IPS-20b (cell line): ENCODE results near the gene SLC43A2.

Experiments used
- H3K27ac ChIP-seq: one replicate; pipeline ENCODE4 v1.5.1; 2013; ENCODE audit warnings: low read length
- H3K27me3 ChIP-seq: 2 replicates; pipeline ENCODE4 v1.6.1; 2013; ENCODE audit warnings: mild to moderate bottlenecking, low read length, inconsistent platforms; ENCODE audit not compliant: insufficient read depth
- H3K36me3 ChIP-seq: 2 replicates; pipeline ENCODE4 v1.6.1; 2013; ENCODE audit warnings: low read depth, mild to moderate bottlenecking, inconsistent platforms, low read length, moderate library complexity; ENCODE audit not compliant: insufficient read depth
- H3K4me1 ChIP-seq: 2 replicates; pipeline ENCODE4 v1.6.1; 2013; ENCODE audit warnings: mild to moderate bottlenecking, control low read depth, inconsistent platforms, low read length, moderate library complexity; ENCODE audit not compliant: insufficient read depth
- H3K4me3 ChIP-seq: 2 replicates; pipeline ENCODE4 v1.5.1; 2013; ENCODE audit warnings: mild to moderate bottlenecking, low read length, inconsistent platforms
- H3K9ac ChIP-seq: 2 replicates; pipeline ENCODE4 v1.6.1; 2013; ENCODE audit warnings: low read depth, mild to moderate bottlenecking, inconsistent platforms, low read length, moderate library complexity
- H3K9me3 ChIP-seq: 2 replicates; pipeline ENCODE4 v1.6.1; 2013; ENCODE audit warnings: mild to moderate bottlenecking, low read depth, low read length, inconsistent platforms; ENCODE audit not compliant: insufficient read depth

Gene SLC43A2

DNA sequence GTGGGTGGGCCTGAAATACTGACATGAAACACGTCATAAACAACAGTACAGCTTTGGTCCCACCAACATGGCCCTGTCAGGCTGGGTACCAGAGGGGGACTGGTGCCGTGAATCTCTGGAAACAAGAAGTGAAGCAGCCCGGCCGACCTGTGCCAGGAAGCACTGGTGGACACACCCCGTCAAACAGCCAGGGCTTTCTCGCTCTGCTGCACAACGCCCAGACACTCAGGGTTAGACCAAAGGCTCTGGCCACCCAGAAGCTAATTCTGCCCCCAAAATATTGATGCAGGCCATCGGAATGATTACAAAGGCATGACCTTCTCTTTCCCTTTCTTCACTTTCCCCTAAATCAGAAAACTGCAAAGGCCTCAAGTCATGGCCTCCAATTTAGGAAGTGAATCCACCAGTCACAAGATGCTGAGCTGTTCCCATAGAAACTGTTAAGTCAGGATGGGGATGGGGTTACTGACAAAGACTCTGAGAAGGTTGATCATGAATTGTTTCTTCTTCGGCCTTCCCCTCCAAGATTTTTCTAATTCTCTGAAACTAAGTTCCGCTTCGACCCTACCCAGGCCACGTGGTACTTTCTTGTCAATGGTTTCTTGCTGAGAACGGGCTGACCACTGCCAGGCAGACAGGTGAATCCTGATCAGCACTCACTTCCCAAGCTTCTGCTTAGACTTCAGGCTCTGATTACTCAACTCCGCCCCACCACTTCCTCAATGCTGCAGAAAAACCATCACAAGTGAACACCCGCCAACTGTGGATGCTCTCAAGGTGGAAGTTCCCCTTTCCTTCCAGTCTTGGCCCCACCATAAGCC lies 72.8 kb downstream of the SLC43A2 start:
- Histone ChIP-seq H3K4me1 (no peaks in the 10 kb centered on the region; the same call in 1 of the 2 replicates), H3K36me3 (peaks cover 37% of the 10 kb centered on the region), H3K27me3 (peaks cover under 1% of the 10 kb centered on the region; the same call in 1 of the 2 replicates), H3K27ac (no peak overlapping the region), H3K4me3 (no peak overlapping the region), H3K9ac (no peak overlapping the region), H3K9me3 (no peaks in the 10 kb centered on the region)

DNA sequence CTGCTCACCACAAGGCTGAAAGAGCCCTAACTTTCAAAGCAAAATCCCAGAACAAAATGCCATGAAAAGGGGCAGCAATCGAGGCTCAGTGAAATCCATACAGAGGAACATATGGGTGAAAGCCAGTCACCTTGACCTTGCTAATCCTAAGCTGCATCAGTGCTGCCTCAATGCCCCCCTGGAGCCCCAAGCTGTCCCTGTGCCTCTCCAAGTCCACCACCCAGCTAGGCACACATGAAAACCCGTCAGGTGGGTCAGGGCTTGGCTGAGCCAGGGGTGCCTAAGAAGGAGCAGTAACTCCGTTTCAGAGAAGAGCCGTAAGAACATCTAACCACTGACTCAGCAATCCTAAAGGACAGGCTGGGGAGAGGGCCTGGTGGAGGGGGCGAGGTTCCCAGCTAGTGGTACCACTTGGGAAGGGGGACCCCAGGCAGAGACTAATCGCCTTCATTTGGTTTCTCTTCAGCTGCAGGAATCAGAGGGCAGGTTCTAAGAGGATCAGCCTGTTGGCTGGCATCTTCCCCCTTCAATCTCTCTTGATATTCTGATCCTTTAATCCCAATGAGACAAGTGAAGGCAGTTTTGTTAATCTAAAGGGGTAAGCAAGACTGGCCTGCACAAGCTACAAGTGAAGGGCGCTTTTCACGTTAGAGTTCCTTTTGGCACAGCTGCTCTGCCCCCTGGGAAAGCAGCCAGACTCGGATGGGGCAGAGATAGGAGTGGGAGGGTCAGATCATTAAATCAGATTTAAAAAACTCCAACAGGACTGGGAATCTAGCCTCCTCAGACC lies 73.7 kb downstream of the SLC43A2 start:
- Histone ChIP-seq H3K36me3 (peaks cover 46% of the 10 kb centered on the region), H3K4me3 (no peak overlapping the region), H3K27me3 (no peaks in the 10 kb centered on the region), H3K4me1 (no peaks in the 10 kb centered on the region), H3K9ac (no peak overlapping the region), H3K9me3 (no peaks in the 10 kb centered on the region), H3K27ac (no peak overlapping the region)

DNA sequence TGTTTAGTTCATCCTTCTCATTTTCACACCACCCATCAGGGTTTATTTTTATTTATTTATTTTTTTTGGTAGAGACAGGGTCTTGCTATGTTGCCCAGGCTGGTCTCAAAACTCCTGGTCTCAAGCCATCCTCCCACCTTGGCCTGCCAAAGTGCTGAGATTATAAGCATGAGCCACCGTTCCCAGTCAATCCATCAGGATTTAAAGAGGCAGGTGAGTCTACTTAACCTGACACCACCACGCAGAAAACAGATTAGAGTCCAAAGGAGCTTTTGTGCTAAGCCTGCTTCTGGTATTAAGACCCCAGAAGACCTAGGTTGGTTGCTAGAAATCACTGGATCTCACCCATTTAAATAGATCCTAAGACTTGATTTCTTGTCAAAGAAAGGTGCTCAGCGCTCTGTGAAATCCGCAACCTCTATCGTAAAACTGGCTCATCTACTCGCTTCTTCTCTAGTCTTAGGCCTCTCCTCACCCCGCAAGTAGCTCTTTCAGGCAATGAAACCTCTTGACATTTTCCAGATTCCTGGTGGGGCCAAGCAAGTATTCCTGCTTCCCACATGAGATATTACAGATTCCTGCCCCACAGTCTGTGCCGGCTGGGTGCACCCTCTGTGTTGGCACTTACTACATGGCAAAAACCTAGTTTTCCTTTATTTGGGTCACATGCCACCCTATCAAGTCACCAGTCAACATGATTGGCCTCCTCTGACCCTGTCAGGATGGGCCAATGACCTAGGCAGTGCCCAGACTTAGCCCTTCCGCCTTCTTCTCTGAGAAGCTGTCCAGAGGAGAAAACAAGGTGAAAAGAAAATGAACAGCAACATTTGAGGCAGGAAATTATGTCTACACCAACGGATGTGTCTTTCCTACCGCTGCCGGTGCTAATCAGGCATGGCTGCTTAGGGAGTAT lies 75.0 kb downstream of the SLC43A2 start:
- peaks cover 50% of the 10 kb centered on the region for H3K36me3 ChIP-seq
- H3K4me1 ChIP-seq: no peaks in the 10 kb centered on the region
- H3K27ac ChIP-seq: no peak overlapping the region
- no peaks in the 10 kb centered on the region for H3K27me3 ChIP-seq
- H3K4me3 ChIP-seq: no peak overlapping the region
- no peaks in the 10 kb centered on the region for H3K9me3 ChIP-seq
- H3K9ac ChIP-seq: no peak overlapping the region

DNA sequence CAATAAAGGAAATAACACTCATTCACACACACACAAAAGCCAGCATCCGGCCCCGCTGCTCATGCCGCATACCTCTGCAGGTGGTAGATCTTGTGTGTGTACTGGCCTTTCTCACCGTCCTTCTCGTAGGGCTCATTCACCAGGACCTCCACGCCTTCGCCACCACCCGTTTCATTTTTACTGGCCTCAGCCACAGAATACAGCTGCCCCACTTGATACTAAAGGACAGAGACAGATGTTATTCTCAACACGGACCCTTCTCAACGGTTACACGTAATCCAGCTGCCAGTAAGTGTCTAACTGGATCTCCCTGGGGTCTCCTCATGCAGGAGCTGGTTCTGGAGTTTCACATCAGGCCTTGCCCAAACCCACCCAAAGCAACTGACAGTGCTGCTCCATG lies 75.7 kb downstream of the SLC43A2 start:
- H3K9ac ChIP-seq: no peak overlapping the region
- H3K4me3 ChIP-seq: no peak overlapping the region
- no peak overlapping the region for H3K27ac ChIP-seq
- H3K36me3 ChIP-seq: peaks cover 56% of the 10 kb centered on the region
- H3K4me1 ChIP-seq: no peaks in the 10 kb centered on the region
- no peaks in the 10 kb centered on the region for H3K9me3 ChIP-seq
- no peaks in the 10 kb centered on the region for H3K27me3 ChIP-seq

DNA sequence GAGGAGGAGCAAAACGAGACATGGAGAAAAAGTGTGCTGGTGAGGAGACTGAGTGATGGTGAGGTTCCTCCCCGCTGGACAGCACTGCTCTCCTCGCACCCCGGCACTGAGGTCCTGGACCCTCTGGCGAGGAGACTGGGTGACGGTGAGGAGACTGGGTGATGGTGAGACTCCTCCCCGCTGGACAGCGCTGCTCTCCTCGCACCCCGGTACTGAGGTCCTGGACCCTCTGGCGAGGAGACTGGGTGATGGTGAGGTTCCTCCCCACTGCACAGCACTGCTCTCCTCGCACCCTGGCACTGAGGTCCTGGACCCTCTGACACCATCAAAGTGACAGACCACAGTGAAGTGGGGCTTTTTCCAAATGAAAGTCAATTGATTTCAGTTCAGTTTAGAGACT lies 76.9 kb downstream of the SLC43A2 start:
- no peak overlapping the region for H3K9ac ChIP-seq
- H3K9me3 ChIP-seq: no peaks in the 10 kb centered on the region
- no peaks in the 10 kb centered on the region for H3K27me3 ChIP-seq
- H3K4me3 ChIP-seq: no peak overlapping the region
- H3K4me1 ChIP-seq: no peaks in the 10 kb centered on the region
- H3K27ac ChIP-seq: no peak overlapping the region
- H3K36me3 ChIP-seq: peaks cover 54% of the 10 kb centered on the region

DNA sequence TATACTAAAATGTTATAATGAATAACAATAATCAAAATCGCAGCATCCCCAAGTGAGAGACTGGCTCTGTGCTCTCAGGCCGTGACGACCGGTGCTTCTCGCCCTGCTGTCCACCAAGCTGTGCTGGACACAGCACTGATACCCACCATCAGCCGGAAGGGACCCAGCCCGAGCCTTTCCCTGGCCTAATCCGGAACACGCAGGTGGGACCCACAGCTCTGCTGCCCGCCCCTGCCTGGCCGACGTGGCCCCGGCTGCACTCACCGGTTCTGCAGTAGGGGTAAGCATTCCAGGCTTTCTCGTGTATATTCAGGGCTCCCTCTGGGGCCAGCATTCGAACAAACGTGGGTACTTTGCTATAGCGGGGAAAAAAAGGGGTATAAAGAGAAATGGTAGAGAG lies 80.6 kb downstream of the SLC43A2 start:
- peaks cover 48% of the 10 kb centered on the region for H3K36me3 ChIP-seq
- no peaks in the 10 kb centered on the region for H3K9me3 ChIP-seq
- H3K9ac ChIP-seq: no peak overlapping the region
- no peak overlapping the region for H3K4me3 ChIP-seq
- no peaks in the 10 kb centered on the region for H3K4me1 ChIP-seq
- H3K27me3 ChIP-seq: no peaks in the 10 kb centered on the region
- H3K27ac ChIP-seq: no peak overlapping the region

DNA sequence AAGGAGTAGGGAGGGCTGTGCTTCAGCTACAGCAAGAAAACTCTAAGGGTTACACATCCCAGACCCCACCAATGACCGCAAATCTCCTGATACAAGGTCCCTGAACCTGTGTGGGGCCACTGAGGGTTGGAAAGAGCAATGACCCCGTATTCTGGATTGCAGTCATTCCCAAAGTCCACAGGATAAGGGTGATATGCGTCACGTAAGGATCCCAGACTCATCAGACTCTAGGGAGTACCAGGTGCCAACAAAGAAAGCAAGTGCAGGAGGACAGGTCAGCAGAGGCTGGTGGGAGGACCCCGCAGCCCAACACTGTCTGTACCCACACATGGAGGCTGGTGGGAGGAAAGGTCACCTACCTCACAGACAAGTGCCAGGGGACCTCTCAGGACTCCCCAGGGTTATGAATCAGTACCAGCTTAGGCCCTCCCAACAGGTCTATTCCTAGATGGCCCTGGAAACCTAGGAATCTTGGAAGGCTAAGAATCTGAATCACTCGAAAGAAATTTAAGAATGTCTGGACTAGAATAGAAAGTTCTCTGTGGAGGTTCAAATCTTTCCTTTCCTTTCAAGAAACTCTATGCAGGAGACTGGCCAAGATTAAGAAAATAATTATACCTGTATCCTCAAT lies 82.2 kb downstream of the SLC43A2 start:
- Histone ChIP-seq H3K4me3 (no peak overlapping the region), H3K27me3 (no peaks in the 10 kb centered on the region), H3K9me3 (no peaks in the 10 kb centered on the region), H3K27ac (no peak overlapping the region), H3K4me1 (no peaks in the 10 kb centered on the region), H3K36me3 (peaks cover 49% of the 10 kb centered on the region), H3K9ac (no peak overlapping the region)

DNA sequence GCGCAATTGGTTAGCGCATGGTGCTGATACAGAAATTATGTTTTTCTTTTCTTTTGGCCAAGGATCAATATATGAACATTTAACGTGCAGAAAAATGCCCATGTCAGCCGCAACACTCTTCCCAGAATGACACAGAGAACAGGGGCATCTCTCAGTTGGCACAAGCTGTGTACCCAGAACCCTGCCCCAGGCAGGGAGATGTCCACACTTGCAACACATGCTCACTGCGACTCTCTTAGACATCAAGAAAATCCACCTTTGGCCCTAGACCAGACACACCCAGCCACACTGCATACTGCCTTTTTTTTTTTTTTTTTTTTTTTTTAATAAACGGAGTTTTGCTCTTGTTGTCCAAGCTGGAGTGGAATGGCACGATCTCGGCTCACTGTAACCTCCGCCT lies 83.0 kb downstream of the SLC43A2 start:
- Histone ChIP-seq H3K36me3 (peaks cover 52% of the 10 kb centered on the region), H3K4me3 (no peak overlapping the region), H3K9ac (no peak overlapping the region), H3K4me1 (no peaks in the 10 kb centered on the region), H3K27ac (no peak overlapping the region), H3K9me3 (no peaks in the 10 kb centered on the region), H3K27me3 (no peaks in the 10 kb centered on the region)

DNA sequence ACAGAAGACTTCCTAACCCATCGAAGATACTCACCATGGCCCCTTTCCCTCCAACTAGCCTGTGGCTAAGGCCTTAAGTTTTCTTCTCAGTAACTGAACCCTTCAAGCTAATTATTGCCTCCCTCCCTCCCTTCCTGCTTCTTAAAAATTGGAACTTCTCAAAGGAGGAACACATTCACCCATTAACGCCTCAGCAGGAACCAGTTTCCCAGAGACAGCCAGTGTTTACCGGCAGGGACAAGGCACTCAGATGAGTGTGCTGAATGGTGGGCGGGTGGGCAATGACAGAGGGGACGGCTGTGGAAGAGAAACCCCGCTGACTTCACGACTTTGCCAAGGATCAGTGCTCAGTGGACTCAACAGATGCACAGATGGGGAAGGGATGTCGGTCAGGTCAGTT lies 86.3 kb downstream of the SLC43A2 start:
- no peak overlapping the region for H3K27ac ChIP-seq

DNA sequence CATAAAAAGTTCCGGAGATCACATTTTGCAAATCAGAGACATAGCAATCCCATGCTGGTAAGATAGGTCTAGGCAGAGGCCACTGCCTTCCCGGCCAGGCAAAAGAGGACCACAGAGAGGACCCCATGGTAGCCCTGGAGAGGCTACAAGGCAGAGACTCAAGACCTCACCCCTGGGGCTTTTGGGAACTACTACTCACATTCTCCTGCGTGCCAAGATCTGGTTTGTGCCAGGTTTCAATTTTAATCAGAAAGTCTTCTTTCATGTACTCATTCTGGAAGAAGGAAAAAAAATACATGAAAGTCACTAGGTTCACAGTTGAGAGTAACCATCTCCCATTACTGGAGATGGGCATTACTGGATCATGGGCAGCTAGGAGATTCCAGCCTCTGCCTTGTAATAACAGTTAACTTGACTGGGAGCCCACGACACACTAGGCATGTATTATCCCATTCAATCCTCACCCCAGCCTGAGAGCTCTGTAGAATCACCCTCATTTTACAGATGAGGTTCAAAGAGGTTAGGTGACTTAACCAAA lies 87.2 kb downstream of the SLC43A2 start:
- Histone ChIP-seq H3K4me1 (no peaks in the 10 kb centered on the region), H3K9me3 (no peaks in the 10 kb centered on the region), H3K9ac (no peak overlapping the region), H3K27ac (no peak overlapping the region), H3K36me3 (peaks cover 60% of the 10 kb centered on the region), H3K27me3 (no peaks in the 10 kb centered on the region), H3K4me3 (no peak overlapping the region)

More for the DNA sequence above, 86.3 kb downstream of the SLC43A2 start:
- Histone ChIP-seq H3K27me3 (no peaks in the 10 kb centered on the region), H3K36me3 (peaks cover 66% of the 10 kb centered on the region), H3K9ac (no peak overlapping the region), H3K9me3 (no peaks in the 10 kb centered on the region), H3K4me1 (no peaks in the 10 kb centered on the region), H3K4me3 (no peak overlapping the region)

DNA sequence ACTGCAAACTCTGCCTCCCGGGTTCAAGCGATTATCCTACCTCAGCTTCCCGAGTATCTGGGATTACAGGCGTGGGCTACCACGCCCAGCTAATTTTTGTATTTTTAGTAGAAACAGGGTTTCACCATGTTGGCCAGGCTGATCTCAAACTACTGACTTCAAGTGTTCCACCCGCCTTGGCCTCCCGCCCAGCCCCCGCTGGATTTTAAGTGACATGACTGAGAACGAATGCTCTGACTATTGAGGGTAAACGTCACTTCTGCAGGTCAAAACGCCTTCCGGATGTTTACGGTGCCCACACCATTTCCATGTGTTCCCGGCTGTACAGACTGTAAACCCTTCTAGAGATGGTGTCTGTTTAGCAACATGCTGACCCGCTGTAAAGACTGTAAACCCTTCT lies 88.8 kb downstream of the SLC43A2 start:
- H3K36me3 ChIP-seq: peaks cover 67% of the 10 kb centered on the region

More for the DNA sequence above, 88.8 kb downstream of the SLC43A2 start:
- Histone ChIP-seq H3K4me3 (no peak overlapping the region), H3K27me3 (no peaks in the 10 kb centered on the region), H3K4me1 (no peaks in the 10 kb centered on the region), H3K9ac (no peak overlapping the region), H3K9me3 (no peaks in the 10 kb centered on the region), H3K27ac (no peak overlapping the region)
